Lung (tissue), 12 donors: ENCODE measurements around the gene TIGD2. TPM values are rescaled to one million over a fixed set of nuclear protein-coding genes. Genes with fewer than 3 reads are reported as not detected.

Experiments
- ATAC-seq: fragments of 200-7000 bp; cut with Tn5 transposase; one replicate; pipeline ENCODE4 v1.9.1; 2020; ENCODE audit warnings: moderate number of reproducible peaks; ENCODE audit not compliant: insufficient read depth, low FRiP score
- DNase-seq, 3 donors: peaks; one replicate each; pipeline ENCODE4 v3.0.0-alpha.2; 2013 to 2017
- H3K27ac ChIP-seq, 2 donors: one replicate each; pipeline ENCODE4 v1.5.1; 2013; ENCODE audit warnings: mild to moderate bottlenecking in 2 of 2, moderate library complexity in 2 of 2, control low read depth in 1 of 2, inconsistent platforms in 1 of 2, low read depth in 1 of 2, low read length in 1 of 2
- H3K27me3 ChIP-seq, 3 donors: one replicate each; pipeline ENCODE4 v1.5.1; 2013; ENCODE audit warnings: low read length in 2 of 3; ENCODE audit not compliant: control insufficient read depth in 3 of 3, insufficient read depth in 3 of 3
- H3K36me3 ChIP-seq, 4 donors: one replicate each; pipeline ENCODE4 v1.5.1; 2013; ENCODE audit warnings: low read length in 4 of 4, mild to moderate bottlenecking in 1 of 4, moderate library complexity in 1 of 4; ENCODE audit not compliant: control insufficient read depth in 4 of 4, insufficient read depth in 4 of 4
- H3K4me1 ChIP-seq, 5 donors: one replicate each; pipeline ENCODE4 v1.5.1; 2013; ENCODE audit warnings: low read length in 5 of 5, mild to moderate bottlenecking in 2 of 5, moderate library complexity in 1 of 5; ENCODE audit not compliant: control insufficient read depth in 5 of 5, insufficient read depth in 5 of 5
- H3K4me3 ChIP-seq: one replicate; pipeline ENCODE4 v1.5.1; 2013; ENCODE audit warnings: mild to moderate bottlenecking, control low read depth, moderate library complexity
- H3K9ac ChIP-seq, 2 donors: one replicate each; pipeline ENCODE4 v1.5.1; 2013; ENCODE audit warnings: low read length in 2 of 2, control low read depth in 1 of 2; ENCODE audit not compliant: insufficient read depth in 1 of 2
- H3K9me3 ChIP-seq, 4 donors: one replicate each; pipeline ENCODE4 v1.5.1; 2013; ENCODE audit warnings: low read length in 3 of 4, mild to moderate bottlenecking in 1 of 4, moderate library complexity in 1 of 4; ENCODE audit not compliant: control insufficient read depth in 4 of 4, insufficient read depth in 3 of 4
- CTCF ChIP-seq: IDR thresholded peaks from 2 replicates; pipeline ENCODE4 v1.5.1; 2012; ENCODE audit warnings: mild to moderate bottlenecking; ENCODE audit errors: control extremely low read depth, extremely low read depth
- WGBS, 2 donors: extraction: QIAGEN DNeasy Blood & Tissue Kit; methylation state at CpG; one replicate each; pipeline ENCODE4 v1.1.7; 2013; 5-methylcytosine and 5-hydroxymethylcytosine counted together
- polyA plus RNA-seq, 2 donors: library from polyadenylated mRNA; stranded (reverse); fragments of 200-250 nt; gene quantifications; one replicate each; pipeline ENCODE4 v1.2.1, GENCODE V29; 2013
- total RNA-seq, 2 donors: library from RNA; depleted of rRNA in 1 of 2; stranded (reverse); fragments of >200 nt in 1 of 2; gene quantifications; one replicate each; pipeline ENCODE4 v1.2.1, GENCODE V29; 2014 to 2021
- donor health status: control.
- donor health status: control.
- donor health status: Bipolar disorder and iron deficiency.
- donor health status: healthy.
- donor health status: DM: yes; HTN: yes; CAD: no.

TIGD2 gene
- total and polyA plus RNA-seq, 4 donors = 2.5 to 8.3 (median 4.4) TPM

- Histone ChIP-seq H3K27ac (no peak overlapping the region), H3K9ac (no peak overlapping the region), H3K36me3 (no peaks in the 10 kb centered on the region), H3K4me1 (no peaks in the 10 kb centered on the region), H3K9me3 (no peaks in the 10 kb centered on the region), H3K4me3 (no peak overlapping the region), H3K27me3 (peaks cover 0 to 3% (median 0%) of the 10 kb centered on the region in 3 donors)
- TF ChIP-seq CTCF = no peak
- no peak for ATAC-seq
- DNase-seq = no peak
- WGBS, 2 donors = 68 to 72% methylated on average over 2 of the region's 2 CpGs
Observed at GRCh38 chr4:89160806-89161205, 49.5 kb downstream of the TIGD2 start.

DNA sequence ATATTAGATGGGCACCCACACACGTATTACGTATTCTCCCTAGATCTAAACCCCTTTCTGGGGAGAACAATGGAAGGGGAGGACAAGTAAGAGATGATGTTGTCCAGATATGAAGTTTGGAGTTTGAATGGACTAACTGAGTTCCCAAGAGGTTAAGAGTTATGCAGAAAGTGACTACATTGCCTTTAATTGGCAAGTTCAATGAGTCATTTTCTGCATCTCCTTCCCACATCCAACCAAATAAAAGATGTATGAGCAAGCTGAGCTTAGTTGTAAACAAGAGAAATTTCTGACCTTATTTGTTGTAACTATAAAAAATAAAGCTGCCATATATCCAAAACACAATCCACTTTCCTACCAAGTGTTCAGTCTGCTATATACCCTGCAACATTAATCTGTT lies 50.5 kb downstream of the TIGD2 start:
- H3K27ac ChIP-seq = no peak overlapping the region
- no peaks in the 10 kb centered on the region for H3K9me3 ChIP-seq
- no peak overlapping the region for H3K9ac ChIP-seq
- peaks cover 0 to 3% (median 0%) of the 10 kb centered on the region in 3 donors for H3K27me3 ChIP-seq
- DNase-seq (no peak), ATAC-seq (no peak)
- no peak overlapping the region for H3K4me3 ChIP-seq
- no peaks in the 10 kb centered on the region for H3K4me1 ChIP-seq
- 81 to 96% methylated on average over 2 of the region's 2 CpGs for WGBS, 2 donors
- no peaks in the 10 kb centered on the region for H3K36me3 ChIP-seq
- TF ChIP-seq CTCF = no peak

GRCh38 chr4:89162496-89162895 lies 51.2 kb downstream of the TIGD2 start:
- no peak overlapping the region for H3K27ac ChIP-seq
- no peak for DNase-seq
- no peak for ATAC-seq
- WGBS, 2 donors = 74 to 78% methylated on average over 3 of the region's 3 CpGs
- H3K9me3 ChIP-seq = no peaks in the 10 kb centered on the region
- H3K4me3 ChIP-seq = no peak overlapping the region
- no peak overlapping the region for H3K9ac ChIP-seq
- TF ChIP-seq CTCF = no peak
- no peaks in the 10 kb centered on the region for H3K4me1 ChIP-seq
- peaks cover 0 to 3% (median 0%) of the 10 kb centered on the region in 3 donors for H3K27me3 ChIP-seq
- no peaks in the 10 kb centered on the region for H3K36me3 ChIP-seq

GRCh38 chr4:89162987-89163386 lies 51.7 kb downstream of the TIGD2 start:
- ATAC-seq (no peak), DNase-seq (no peak)
- no peak overlapping the region for H3K27ac ChIP-seq
- H3K4me3 ChIP-seq = no peak overlapping the region
- TF ChIP-seq CTCF = no peak
- H3K27me3 ChIP-seq = peaks cover 0 to 3% (median 0%) of the 10 kb centered on the region in 3 donors
- no peak overlapping the region for H3K9ac ChIP-seq
- no peaks in the 10 kb centered on the region for H3K9me3 ChIP-seq
- H3K4me1 ChIP-seq = no peaks in the 10 kb centered on the region
- H3K36me3 ChIP-seq = no peaks in the 10 kb centered on the region
- WGBS, 2 donors = 92 to 93% methylated on average over 4 of the region's 4 CpGs
